ENCODE results near the gene OPN1LW.

OPN1LW gene

DNA sequence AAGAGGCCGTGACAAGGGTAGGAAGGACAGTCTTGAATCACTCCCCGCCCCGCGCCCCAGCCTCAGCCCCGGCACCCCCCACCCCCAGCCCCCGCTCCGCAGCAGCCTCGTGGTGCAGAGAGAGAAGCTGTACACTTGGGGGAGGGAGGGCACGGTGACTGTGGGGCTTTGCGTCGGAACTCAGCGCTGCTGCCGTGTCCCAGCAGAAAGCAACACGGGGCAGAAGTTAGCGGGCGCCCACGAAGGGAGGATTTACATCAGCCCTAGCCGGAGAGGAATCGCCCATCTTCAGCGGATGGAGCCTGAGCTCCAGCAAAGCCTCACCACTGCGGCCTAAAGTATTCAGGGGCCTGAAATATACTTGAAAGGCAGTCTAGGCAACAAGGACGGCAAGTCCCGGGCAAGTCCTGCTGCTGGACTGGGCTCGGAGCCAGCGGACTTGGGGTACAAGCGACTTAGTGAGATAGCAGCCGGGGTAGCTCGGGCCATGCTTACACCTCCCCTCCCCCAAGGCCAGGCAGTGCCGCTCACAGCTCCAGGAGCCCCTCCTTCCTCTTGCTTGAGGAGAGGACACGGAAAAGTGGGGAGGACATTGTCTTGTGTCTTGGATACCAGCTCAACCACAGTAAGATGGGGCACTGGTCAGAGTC lies 18.5 kb upstream of the OPN1LW start:
- Histone ChIP-seq H3K27ac (replicated peaks) (no peak overlapping the region), H3K27me3 (ENCODE audit: insufficient read depth, poor library complexity, severe bottlenecking) (no peaks in the 10 kb centered on the region), H3K4me3 (replicated peaks; ENCODE audit: insufficient read depth, low read length) (no peak overlapping the region)
- no peak for DNase-seq (ENCODE audit: low read depth in 1 of 2, low spot score in 1 of 2)
- no peak for TF ChIP-seq GABPA (IDR thresholded peaks at IDR 0.05; ENCODE audit: low read depth)
- no peak for TF ChIP-seq SPI1 (IDR thresholded peaks at IDR 0.05; ENCODE audit: borderline replicate concordance, low read depth)
- TF ChIP-seq POLR2AphosphoS5 (IDR thresholded peaks at IDR 0.05; ENCODE audit: low read depth) = no peak
- TF ChIP-seq, protein P1, sequence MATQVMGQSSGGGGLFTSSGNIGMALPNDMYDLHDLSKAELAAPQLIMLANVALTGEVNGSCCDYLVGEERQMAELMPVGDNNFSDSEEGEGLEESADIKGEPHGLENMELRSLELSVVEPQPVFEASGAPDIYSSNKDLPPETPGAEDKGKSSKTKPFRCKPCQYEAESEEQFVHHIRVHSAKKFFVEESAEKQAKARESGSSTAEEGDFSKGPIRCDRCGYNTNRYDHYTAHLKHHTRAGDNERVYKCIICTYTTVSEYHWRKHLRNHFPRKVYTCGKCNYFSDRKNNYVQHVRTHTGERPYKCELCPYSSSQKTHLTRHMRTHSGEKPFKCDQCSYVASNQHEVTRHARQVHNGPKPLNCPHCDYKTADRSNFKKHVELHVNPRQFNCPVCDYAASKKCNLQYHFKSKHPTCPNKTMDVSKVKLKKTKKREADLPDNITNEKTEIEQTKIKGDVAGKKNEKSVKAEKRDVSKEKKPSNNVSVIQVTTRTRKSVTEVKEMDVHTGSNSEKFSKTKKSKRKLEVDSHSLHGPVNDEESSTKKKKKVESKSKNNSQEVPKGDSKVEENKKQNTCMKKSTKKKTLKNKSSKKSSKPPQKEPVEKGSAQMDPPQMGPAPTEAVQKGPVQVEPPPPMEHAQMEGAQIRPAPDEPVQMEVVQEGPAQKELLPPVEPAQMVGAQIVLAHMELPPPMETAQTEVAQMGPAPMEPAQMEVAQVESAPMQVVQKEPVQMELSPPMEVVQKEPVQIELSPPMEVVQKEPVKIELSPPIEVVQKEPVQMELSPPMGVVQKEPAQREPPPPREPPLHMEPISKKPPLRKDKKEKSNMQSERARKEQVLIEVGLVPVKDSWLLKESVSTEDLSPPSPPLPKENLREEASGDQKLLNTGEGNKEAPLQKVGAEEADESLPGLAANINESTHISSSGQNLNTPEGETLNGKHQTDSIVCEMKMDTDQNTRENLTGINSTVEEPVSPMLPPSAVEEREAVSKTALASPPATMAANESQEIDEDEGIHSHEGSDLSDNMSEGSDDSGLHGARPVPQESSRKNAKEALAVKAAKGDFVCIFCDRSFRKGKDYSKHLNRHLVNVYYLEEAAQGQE (IDR thresholded peaks at IDR 0.05; ENCODE audit: insufficient replicate concordance, low read depth) = no peak

GRCh38 chrX:154126101-154126500 lies 17.9 kb upstream of the OPN1LW start:
- no peak for DNase-seq (ENCODE audit: low read depth in 1 of 2, low spot score in 1 of 2)
- Histone ChIP-seq H3K4me3 (replicated peaks; ENCODE audit: insufficient read depth, low read length) (no peak overlapping the region), H3K27ac (replicated peaks) (no peak overlapping the region), H3K27me3 (ENCODE audit: insufficient read depth, poor library complexity, severe bottlenecking) (no peaks in the 10 kb centered on the region)
- TF ChIP-seq, protein P2, sequence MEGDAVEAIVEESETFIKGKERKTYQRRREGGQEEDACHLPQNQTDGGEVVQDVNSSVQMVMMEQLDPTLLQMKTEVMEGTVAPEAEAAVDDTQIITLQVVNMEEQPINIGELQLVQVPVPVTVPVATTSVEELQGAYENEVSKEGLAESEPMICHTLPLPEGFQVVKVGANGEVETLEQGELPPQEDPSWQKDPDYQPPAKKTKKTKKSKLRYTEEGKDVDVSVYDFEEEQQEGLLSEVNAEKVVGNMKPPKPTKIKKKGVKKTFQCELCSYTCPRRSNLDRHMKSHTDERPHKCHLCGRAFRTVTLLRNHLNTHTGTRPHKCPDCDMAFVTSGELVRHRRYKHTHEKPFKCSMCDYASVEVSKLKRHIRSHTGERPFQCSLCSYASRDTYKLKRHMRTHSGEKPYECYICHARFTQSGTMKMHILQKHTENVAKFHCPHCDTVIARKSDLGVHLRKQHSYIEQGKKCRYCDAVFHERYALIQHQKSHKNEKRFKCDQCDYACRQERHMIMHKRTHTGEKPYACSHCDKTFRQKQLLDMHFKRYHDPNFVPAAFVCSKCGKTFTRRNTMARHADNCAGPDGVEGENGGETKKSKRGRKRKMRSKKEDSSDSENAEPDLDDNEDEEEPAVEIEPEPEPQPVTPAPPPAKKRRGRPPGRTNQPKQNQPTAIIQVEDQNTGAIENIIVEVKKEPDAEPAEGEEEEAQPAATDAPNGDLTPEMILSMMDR (IDR thresholded peaks at IDR 0.05; ENCODE audit: insufficient read depth, low read length) = no peak
- no peak for TF ChIP-seq POLR2AphosphoS5 (IDR thresholded peaks at IDR 0.05; ENCODE audit: low read depth)
- no peak for TF ChIP-seq GABPA (IDR thresholded peaks at IDR 0.05; ENCODE audit: low read depth)
- no peak for TF ChIP-seq SPI1 (IDR thresholded peaks at IDR 0.05; ENCODE audit: borderline replicate concordance, low read depth)
- TF ChIP-seq, protein P1 (IDR thresholded peaks at IDR 0.05; ENCODE audit: insufficient replicate concordance, low read depth) = no peak

DNA sequence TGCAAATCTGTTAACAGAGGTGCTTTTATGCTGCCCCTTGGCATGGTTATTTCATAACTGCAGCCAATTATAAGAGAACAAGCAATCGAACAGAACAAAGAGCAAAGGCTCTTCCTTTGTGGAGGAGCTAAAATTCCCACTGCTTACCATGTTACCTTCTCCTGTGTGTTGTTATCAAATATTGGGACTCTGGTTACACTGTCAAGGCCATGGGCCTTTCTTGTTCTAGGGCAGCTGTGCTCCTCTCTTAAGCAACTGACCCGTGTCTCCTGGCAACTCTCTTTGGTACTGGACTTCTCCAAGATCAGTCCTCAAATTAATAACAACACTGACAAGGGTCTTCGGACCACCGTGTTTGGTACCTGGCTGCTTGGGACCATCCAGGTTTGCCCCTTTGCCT lies 12.1 kb upstream of the OPN1LW start:
- TF ChIP-seq POLR2AphosphoS5 (IDR thresholded peaks at IDR 0.05; ENCODE audit: low read depth) (no peak), SPI1 (IDR thresholded peaks at IDR 0.05; ENCODE audit: borderline replicate concordance, low read depth) (no peak)
- TF ChIP-seq, protein P2 (IDR thresholded peaks at IDR 0.05; ENCODE audit: insufficient read depth, low read length) = no peak
- Histone ChIP-seq H3K27ac (replicated peaks) (no peak overlapping the region), H3K4me3 (replicated peaks; ENCODE audit: insufficient read depth, low read length) (no peak overlapping the region), H3K27me3 (ENCODE audit: insufficient read depth, poor library complexity, severe bottlenecking) (peaks cover 3% of the 10 kb centered on the region)
- no peak for DNase-seq (ENCODE audit: low read depth in 1 of 2, low spot score in 1 of 2)

DNA sequence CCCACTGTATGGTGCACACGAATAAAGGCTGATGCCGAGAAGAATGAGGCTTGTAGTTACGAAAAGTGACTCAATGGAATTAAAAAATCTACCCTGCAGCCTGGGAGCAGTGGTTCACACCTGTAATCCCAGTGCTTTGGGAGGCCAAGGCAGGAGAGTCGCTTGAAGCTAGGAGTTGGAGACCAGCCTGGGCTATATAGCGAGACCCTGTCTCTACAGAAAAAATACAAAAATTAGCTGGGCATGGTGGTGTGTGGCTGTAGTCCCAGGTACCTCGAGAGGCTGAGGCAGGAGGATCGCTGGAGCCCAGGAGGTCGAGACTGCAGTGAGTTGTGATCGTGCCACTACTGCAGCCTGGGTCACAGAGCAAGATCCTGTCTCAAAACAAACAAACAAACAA lies 11.7 kb upstream of the OPN1LW start:
- TF ChIP-seq SPI1 (IDR thresholded peaks at IDR 0.05; ENCODE audit: borderline replicate concordance, low read depth) (no peak), POLR2AphosphoS5 (IDR thresholded peaks at IDR 0.05; ENCODE audit: low read depth) (no peak), GABPA (IDR thresholded peaks at IDR 0.05; ENCODE audit: low read depth) (no peak)
- TF ChIP-seq, protein P2 (IDR thresholded peaks at IDR 0.05; ENCODE audit: insufficient read depth, low read length) = no peak
- TF ChIP-seq, protein P1 (IDR thresholded peaks at IDR 0.05; ENCODE audit: insufficient replicate concordance, low read depth) = no peak
- Histone ChIP-seq H3K27ac (replicated peaks) (no peak overlapping the region), H3K27me3 (ENCODE audit: insufficient read depth, poor library complexity, severe bottlenecking) (peaks cover 3% of the 10 kb centered on the region), H3K4me3 (replicated peaks; ENCODE audit: insufficient read depth, low read length) (no peak overlapping the region)
- no peak for DNase-seq (ENCODE audit: low read depth in 1 of 2, low spot score in 1 of 2)
